Mammary epithelial cell (primary cell): ENCODE results near the gene USH2A.

ENCODE experiments used
- CTCF ChIP-seq, 2 donors: IDR thresholded peaks in 1 of 2; conservative IDR thresholded peaks in 1 of 2; 2 replicates each; pipeline ENCODE4 v1.5.1; 2011 to 2012; ENCODE audit warnings: inconsistent platforms in 2 of 2, low read length in 2 of 2, mild to moderate bottlenecking in 2 of 2, control low read depth in 1 of 2, low read depth in 1 of 2; ENCODE audit not compliant: insufficient read depth in 1 of 2; ENCODE audit errors: extremely low read depth in 1 of 2
- EZH2 ChIP-seq: IDR thresholded peaks from 2 replicates; pipeline ENCODE4 v1.6.1; 2012; ENCODE audit warnings: low read length, inconsistent platforms, borderline replicate concordance

GRCh38 chr1:216114180-216114579, 309.1 kb downstream of the USH2A start:
- TF ChIP-seq CTCF (conservative IDR thresholded peaks at IDR 0.05 in 1 of 2, IDR thresholded peaks at IDR 0.05 in 1 of 2; ENCODE audit: extremely low read depth in 1 of 2, insufficient read depth in 1 of 2, low read depth in 1 of 2, low read length in 2 of 2) (no peak), EZH2 (no peak)
